Measurements from ENCODE around the gene OTOP1.

DNA sequence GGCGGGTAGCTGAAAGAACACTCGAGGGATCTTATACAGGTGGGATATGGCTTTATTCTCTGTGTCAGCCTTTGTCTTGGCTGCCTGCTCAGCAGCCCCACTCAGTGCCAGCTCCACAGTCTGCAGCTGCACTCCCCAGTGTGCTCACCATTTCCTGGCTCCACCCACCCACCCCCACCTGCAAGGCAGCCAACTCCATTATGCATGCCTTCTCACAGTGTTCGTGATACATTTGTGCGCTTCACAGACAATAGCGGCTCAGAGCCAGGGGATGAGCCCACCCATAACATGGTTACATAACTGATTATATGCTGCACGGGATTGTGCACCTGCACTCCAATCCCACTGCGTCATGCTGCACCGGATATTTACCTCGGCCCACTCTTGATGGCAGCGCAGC lies 30.1 kb upstream of the OTOP1 start:
- no peak for TF ChIP-seq POLR2A (IDR thresholded peaks at IDR 0.05; ENCODE audit: low read length)
- TF ChIP-seq GATA1 (IDR thresholded peaks at IDR 0.05; ENCODE audit: low read depth, low read length), result no peak

Measured in erythroblast (primary cell).